Measurements from ENCODE around the gene CHCHD3. TPM values are rescaled to one million over a fixed set of nuclear protein-coding genes. Genes with fewer than 3 reads are reported as not detected.

CHCHD3 gene
- total RNA-seq, 1 donor from 2014 or later, result 50.6 TPM

GRCh38 chr7:132861940-132862554, 219.8 kb downstream of the CHCHD3 start:
- Histone ChIP-seq H3K4me1 (no peaks in the 10 kb centered on the region), H3K36me3 (no peaks in the 10 kb centered on the region), H3K27me3 (no peaks in the 10 kb centered on the region), H3K9me3 (no peaks in the 10 kb centered on the region), H3K4me3 (no peak overlapping the region), H3K27ac (no peak overlapping the region)
- TF ChIP-seq POLR2A (IDR thresholded peaks at IDR 0.05) (no peak), POLR2AphosphoS5 (IDR thresholded peaks at IDR 0.05; ENCODE audit: insufficient read depth in 1 of 2, low read depth in 1 of 2) (no peak)
- TF ChIP-seq, protein P1, sequence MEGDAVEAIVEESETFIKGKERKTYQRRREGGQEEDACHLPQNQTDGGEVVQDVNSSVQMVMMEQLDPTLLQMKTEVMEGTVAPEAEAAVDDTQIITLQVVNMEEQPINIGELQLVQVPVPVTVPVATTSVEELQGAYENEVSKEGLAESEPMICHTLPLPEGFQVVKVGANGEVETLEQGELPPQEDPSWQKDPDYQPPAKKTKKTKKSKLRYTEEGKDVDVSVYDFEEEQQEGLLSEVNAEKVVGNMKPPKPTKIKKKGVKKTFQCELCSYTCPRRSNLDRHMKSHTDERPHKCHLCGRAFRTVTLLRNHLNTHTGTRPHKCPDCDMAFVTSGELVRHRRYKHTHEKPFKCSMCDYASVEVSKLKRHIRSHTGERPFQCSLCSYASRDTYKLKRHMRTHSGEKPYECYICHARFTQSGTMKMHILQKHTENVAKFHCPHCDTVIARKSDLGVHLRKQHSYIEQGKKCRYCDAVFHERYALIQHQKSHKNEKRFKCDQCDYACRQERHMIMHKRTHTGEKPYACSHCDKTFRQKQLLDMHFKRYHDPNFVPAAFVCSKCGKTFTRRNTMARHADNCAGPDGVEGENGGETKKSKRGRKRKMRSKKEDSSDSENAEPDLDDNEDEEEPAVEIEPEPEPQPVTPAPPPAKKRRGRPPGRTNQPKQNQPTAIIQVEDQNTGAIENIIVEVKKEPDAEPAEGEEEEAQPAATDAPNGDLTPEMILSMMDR (IDR thresholded peaks at IDR 0.05), result no peak
- no peak for DNase-seq (ENCODE audit: extremely low spot score in 2 of 2)
- intact Hi-C loops (cut with DNase I), result no loop called here

DNA sequence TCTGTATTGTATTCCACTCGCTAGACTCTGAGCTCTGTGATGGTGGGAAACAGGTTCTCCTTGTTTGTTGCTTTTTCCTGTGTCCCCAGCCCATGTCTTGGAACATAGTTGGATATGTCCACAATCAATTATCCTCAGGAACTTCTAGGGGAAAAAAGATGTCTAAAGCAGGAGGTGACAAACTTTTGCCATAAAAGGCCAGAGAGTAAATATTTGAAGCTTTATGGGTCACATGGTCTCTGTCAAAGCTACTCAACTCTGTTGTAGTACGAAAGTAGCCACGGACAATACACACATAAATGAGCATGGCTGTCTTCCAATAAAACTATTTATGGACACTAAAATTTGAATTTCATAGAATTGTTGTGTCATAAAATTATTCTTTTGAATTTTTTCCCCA, 220.5 kb downstream of the CHCHD3 start:
- H3K4me3 ChIP-seq, result no peak overlapping the region
- H3K36me3 ChIP-seq, result no peaks in the 10 kb centered on the region
- DNase-seq (ENCODE audit: extremely low spot score in 2 of 2), result no peak
- no peaks in the 10 kb centered on the region for H3K9me3 ChIP-seq
- intact Hi-C loops (cut with DNase I), result no loop called here
- H3K4me1 ChIP-seq, result no peaks in the 10 kb centered on the region
- no peaks in the 10 kb centered on the region for H3K27me3 ChIP-seq
- TF ChIP-seq POLR2A (IDR thresholded peaks at IDR 0.05), result no peak
- TF ChIP-seq POLR2AphosphoS5 (IDR thresholded peaks at IDR 0.05; ENCODE audit: insufficient read depth in 1 of 2, low read depth in 1 of 2), result no peak
- TF ChIP-seq, protein P1 (IDR thresholded peaks at IDR 0.05), result no peak
- no peak overlapping the region for H3K27ac ChIP-seq

GRCh38 chr7:132859199-132859598, 222.7 kb downstream of the CHCHD3 start:
- Histone ChIP-seq H3K9me3 (no peaks in the 10 kb centered on the region), H3K27ac (no peak overlapping the region), H3K4me3 (no peak overlapping the region), H3K27me3 (no peaks in the 10 kb centered on the region), H3K4me1 (no peaks in the 10 kb centered on the region), H3K36me3 (no peaks in the 10 kb centered on the region)
- no peak for DNase-seq (ENCODE audit: extremely low spot score in 2 of 2)
- TF ChIP-seq POLR2A (IDR thresholded peaks at IDR 0.05) (no peak), POLR2AphosphoS5 (IDR thresholded peaks at IDR 0.05; ENCODE audit: insufficient read depth in 1 of 2, low read depth in 1 of 2) (no peak)
- TF ChIP-seq, protein P1 (IDR thresholded peaks at IDR 0.05), result no peak
- intact Hi-C loops (cut with DNase I), result no loop called here

DNA sequence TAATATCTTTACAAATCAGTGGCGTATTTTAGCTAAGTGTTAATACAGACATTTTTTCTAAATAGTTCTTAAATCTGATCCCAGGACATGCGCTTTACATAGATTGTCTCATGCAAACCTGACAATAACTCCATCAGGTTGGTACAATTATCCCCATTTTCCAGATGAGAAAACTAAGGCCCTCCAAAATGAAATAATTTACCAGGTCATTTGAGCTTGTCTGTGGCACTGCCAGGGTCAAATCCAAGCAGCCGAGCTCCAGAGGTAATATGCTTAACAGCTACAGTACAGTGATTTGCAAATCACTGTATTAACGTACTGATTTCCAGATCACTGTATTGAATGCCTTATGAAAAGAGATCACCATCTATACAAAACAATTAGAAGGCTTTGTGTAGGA, 223.1 kb downstream of the CHCHD3 start:
- TF ChIP-seq, protein P1 (IDR thresholded peaks at IDR 0.05), result no peak
- TF ChIP-seq POLR2A (IDR thresholded peaks at IDR 0.05), result no peak
- TF ChIP-seq POLR2AphosphoS5 (IDR thresholded peaks at IDR 0.05; ENCODE audit: insufficient read depth in 1 of 2, low read depth in 1 of 2), result no peak
- no peak for DNase-seq (ENCODE audit: extremely low spot score in 2 of 2)
- H3K36me3 ChIP-seq, result no peaks in the 10 kb centered on the region
- intact Hi-C loops (cut with DNase I), result no loop called here
- H3K4me3 ChIP-seq, result no peak overlapping the region
- H3K27ac ChIP-seq, result no peak overlapping the region
- no peaks in the 10 kb centered on the region for H3K9me3 ChIP-seq
- no peaks in the 10 kb centered on the region for H3K27me3 ChIP-seq
- H3K4me1 ChIP-seq, result no peaks in the 10 kb centered on the region

DNA sequence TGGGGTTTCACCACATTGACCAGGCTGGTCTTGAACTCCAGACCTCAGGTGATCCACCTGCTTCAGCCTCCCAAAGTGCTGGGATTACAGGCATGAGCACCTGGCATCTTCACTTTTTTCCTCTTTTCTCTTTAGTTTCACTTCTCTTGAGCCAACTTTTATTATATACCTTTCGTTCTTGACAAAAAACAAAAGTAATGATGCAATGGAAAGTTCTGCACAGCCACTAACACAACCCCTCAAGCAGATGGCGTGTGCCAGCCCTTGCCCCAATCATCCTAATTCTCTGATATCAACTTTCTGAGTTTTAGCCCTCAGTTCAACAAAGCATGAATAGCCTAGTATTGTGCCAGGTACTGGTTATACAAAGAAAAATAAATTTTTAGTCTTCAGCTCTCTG, 223.6 kb downstream of the CHCHD3 start:
- H3K27me3 ChIP-seq, result no peaks in the 10 kb centered on the region
- no peaks in the 10 kb centered on the region for H3K4me1 ChIP-seq
- no peak for DNase-seq (ENCODE audit: extremely low spot score in 2 of 2)
- no peak overlapping the region for H3K4me3 ChIP-seq
- no peaks in the 10 kb centered on the region for H3K9me3 ChIP-seq
- intact Hi-C loops (cut with DNase I), result no loop called here
- no peak overlapping the region for H3K27ac ChIP-seq
- TF ChIP-seq POLR2AphosphoS5 (IDR thresholded peaks at IDR 0.05; ENCODE audit: insufficient read depth in 1 of 2, low read depth in 1 of 2) (no peak), POLR2A (IDR thresholded peaks at IDR 0.05) (no peak)
- TF ChIP-seq, protein P1 (IDR thresholded peaks at IDR 0.05), result no peak
- no peaks in the 10 kb centered on the region for H3K36me3 ChIP-seq

Measured in vagina (tissue), 2 donors.